Duodenal mucosa (tissue), 2 donors: ENCODE data around the gene PTBP1.

ENCODE experiments used
- H3K27ac ChIP-seq: one replicate; pipeline ENCODE4 v1.7.0; 2013; ENCODE audit warnings: low read depth, low read length
- H3K27me3 ChIP-seq, 2 donors: one replicate each; pipeline ENCODE4 v1.7.0; 2013; ENCODE audit warnings: low read length in 2 of 2, control low read depth in 1 of 2; ENCODE audit not compliant: insufficient read depth in 2 of 2, control insufficient read depth in 1 of 2
- H3K36me3 ChIP-seq, 2 donors: one replicate each; pipeline ENCODE4 v1.7.0; 2013; ENCODE audit warnings: low read length in 2 of 2, control low read depth in 1 of 2; ENCODE audit not compliant: insufficient read depth in 2 of 2, control insufficient read depth in 1 of 2
- H3K4me1 ChIP-seq, 2 donors: one replicate each; pipeline ENCODE4 v1.7.0; 2013; ENCODE audit warnings: low read length in 2 of 2, control low read depth in 1 of 2; ENCODE audit not compliant: insufficient read depth in 2 of 2, control insufficient read depth in 1 of 2
- H3K4me3 ChIP-seq, 2 donors: one replicate each; pipeline ENCODE4 v1.7.0; 2013; ENCODE audit warnings: low read length in 2 of 2, low read depth in 1 of 2
- H3K9ac ChIP-seq, 2 donors: one replicate each; pipeline ENCODE4 v1.7.0; 2013; ENCODE audit warnings: low read length in 2 of 2, low read depth in 1 of 2
- H3K9me3 ChIP-seq, 2 donors: one replicate each; pipeline ENCODE4 v1.7.0; 2013; ENCODE audit warnings: low read length in 2 of 2, control low read depth in 1 of 2; ENCODE audit not compliant: control insufficient read depth in 1 of 2

The PTBP1 gene

GRCh38 chr19:797528-798414, 519 bp downstream of the PTBP1 start:
- Histone ChIP-seq H3K36me3 (peaks cover 0 to 14% of the 10 kb centered on the region in 2 donors), H3K27me3 (no peaks in the 10 kb centered on the region), H3K9ac (peak overlapping the region; percentile 80 to 88), H3K27ac (peak overlapping the region; percentile 95), H3K9me3 (no peaks in the 10 kb centered on the region), H3K4me3 (peak overlapping the region; percentile 86 to 90), H3K4me1 (peaks cover 35 to 50% of the 10 kb centered on the region in 2 donors)

- peak overlapping the region; percentile 86 to 90 for H3K4me3 ChIP-seq
- H3K9ac ChIP-seq, result peak overlapping the region; percentile 80 to 88
- peak overlapping the region; percentile 73 for H3K27ac ChIP-seq
- H3K4me1 ChIP-seq, result peaks cover 35 to 57% of the 10 kb centered on the region in 2 donors
- no peaks in the 10 kb centered on the region for H3K27me3 ChIP-seq
- peaks cover 2 to 21% of the 10 kb centered on the region in 2 donors for H3K36me3 ChIP-seq
- H3K9me3 ChIP-seq, result no peaks in the 10 kb centered on the region
Observed at GRCh38 chr19:798415-799075, 1.3 kb downstream of the PTBP1 start.

- H3K27me3 ChIP-seq, result no peaks in the 10 kb centered on the region
- no peaks in the 10 kb centered on the region for H3K9me3 ChIP-seq
- H3K4me3 ChIP-seq, result peak overlapping the region; percentile 86 to 90
- H3K36me3 ChIP-seq, result peaks cover 9 to 29% of the 10 kb centered on the region in 2 donors
- peaks cover 35 to 57% of the 10 kb centered on the region in 2 donors for H3K4me1 ChIP-seq
- peak overlapping the region; percentile 80 to 88 for H3K9ac ChIP-seq
- H3K27ac ChIP-seq, result peak overlapping the region; percentile 58
Observed at GRCh38 chr19:799076-799881, 2.0 kb downstream of the PTBP1 start.

GRCh38 chr19:800360-801029, 3.2 kb downstream of the PTBP1 start:
- H3K36me3 ChIP-seq, result peaks cover 21 to 41% of the 10 kb centered on the region in 2 donors
- H3K9ac ChIP-seq, result peak overlapping the region; percentile 11 to 30
- no peaks in the 10 kb centered on the region for H3K27me3 ChIP-seq
- peak overlapping the region; percentile 60 to 66 for H3K4me3 ChIP-seq
- H3K4me1 ChIP-seq, result peaks cover 35 to 57% of the 10 kb centered on the region in 2 donors
- H3K27ac ChIP-seq, result no peak overlapping the region
- no peaks in the 10 kb centered on the region for H3K9me3 ChIP-seq

DNA sequence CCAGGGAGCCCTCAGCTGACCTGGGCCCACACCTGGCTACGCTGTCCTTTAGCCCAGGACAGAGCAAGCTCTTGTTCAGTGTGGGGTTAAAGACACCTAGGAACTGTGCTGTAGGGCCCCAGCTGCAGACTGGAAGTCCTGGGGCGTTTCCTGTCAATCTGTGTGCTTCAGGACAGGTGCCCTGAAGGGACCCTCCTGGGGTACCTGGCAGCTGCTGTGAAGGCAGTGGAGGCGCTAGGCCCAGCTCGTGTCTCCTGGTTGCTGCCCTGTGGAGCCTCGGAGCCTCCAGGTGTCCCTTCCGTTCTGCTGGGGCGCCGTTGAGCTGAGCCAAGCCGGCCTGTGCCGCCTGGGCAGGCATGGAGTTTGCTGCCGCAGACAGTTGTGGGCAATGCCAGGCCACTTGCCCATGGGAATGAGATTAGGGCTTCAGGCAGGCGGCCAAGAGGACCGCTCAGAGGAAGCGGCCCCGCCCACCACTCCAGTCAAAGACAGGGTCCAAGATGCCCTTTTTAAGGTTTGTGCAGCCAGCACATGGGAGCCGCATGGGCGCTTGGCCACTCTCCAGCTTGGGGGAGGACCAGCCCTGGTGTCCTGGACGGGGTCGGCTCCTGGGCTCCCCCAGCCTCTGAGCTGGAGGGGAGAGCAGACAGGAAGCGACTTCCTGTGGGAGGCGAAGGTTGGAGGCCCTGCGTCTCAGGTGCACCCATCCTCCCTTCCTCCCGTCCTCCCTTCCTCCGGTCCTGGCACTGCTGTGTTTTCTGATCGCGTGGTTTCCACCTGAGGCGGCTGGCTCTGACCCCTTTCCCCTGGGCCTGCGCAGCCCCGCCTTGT, 4.0 kb downstream of the PTBP1 start:
- Histone ChIP-seq H3K36me3 (peaks cover 23 to 44% of the 10 kb centered on the region in 2 donors), H3K9ac (peak overlapping the region in 1 of 2 donors; percentile 16), H3K27ac (no peak overlapping the region), H3K4me1 (peaks cover 35 to 53% of the 10 kb centered on the region in 2 donors), H3K4me3 (peak overlapping the region; percentile 60 to 66), H3K9me3 (no peaks in the 10 kb centered on the region), H3K27me3 (no peaks in the 10 kb centered on the region)

GRCh38 chr19:801861-802497, 4.7 kb downstream of the PTBP1 start:
- peaks cover 24 to 51% of the 10 kb centered on the region in 2 donors for H3K36me3 ChIP-seq
- H3K4me1 ChIP-seq, result peaks cover 35 to 52% of the 10 kb centered on the region in 2 donors
- no peaks in the 10 kb centered on the region for H3K27me3 ChIP-seq
- H3K9me3 ChIP-seq, result no peaks in the 10 kb centered on the region
- H3K4me3 ChIP-seq, result peak overlapping the region; percentile 46 to 66
- no peak overlapping the region for H3K27ac ChIP-seq
- H3K9ac ChIP-seq, result peak overlapping the region in 1 of 2 donors; percentile 16

GRCh38 chr19:802498-803098, 5.3 kb downstream of the PTBP1 start:
- Histone ChIP-seq H3K27ac (no peak overlapping the region), H3K4me1 (peaks cover 35 to 52% of the 10 kb centered on the region in 2 donors), H3K27me3 (no peaks in the 10 kb centered on the region), H3K9me3 (no peaks in the 10 kb centered on the region), H3K36me3 (peaks cover 30 to 58% of the 10 kb centered on the region in 2 donors), H3K4me3 (peak overlapping the region in 1 of 2 donors; percentile 46), H3K9ac (no peak overlapping the region)

DNA sequence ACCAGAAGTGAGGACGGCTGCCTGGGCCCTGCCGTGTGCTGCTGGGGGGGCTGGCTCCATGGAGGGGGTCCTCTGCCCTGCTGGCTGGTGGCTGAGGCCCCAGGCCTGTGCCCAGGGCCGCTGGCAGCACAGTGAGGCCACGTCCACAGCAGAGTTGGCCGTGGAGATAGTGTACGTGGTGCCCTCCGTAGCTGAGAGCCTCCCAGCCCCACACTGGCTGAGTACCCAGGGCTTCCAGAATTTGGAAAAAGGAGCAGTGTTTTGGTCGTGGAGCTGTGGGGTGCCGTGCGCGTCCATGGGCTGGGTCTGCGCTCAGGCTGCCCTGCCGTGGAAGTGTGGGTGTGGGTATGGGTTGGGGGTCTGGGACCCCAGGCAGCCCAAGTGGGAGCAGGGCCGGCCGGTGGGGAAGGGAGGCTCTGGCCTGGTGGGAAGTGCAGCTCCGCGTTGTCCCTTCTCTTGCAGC, 5.9 kb downstream of the PTBP1 start:
- peaks cover 34 to 63% of the 10 kb centered on the region in 2 donors for H3K36me3 ChIP-seq
- H3K4me3 ChIP-seq, result no peak overlapping the region
- peaks cover 35 to 52% of the 10 kb centered on the region in 2 donors for H3K4me1 ChIP-seq
- no peak overlapping the region for H3K27ac ChIP-seq
- no peaks in the 10 kb centered on the region for H3K9me3 ChIP-seq
- H3K27me3 ChIP-seq, result no peaks in the 10 kb centered on the region
- no peak overlapping the region for H3K9ac ChIP-seq
